Fibroblast of the conjunctiva (primary cell): ENCODE data around the gene DGLUCY.
"Not testable (repeated sequence)": the region's sequence is repeated elsewhere in the genome, so short reads cannot be mapped to it uniquely, and the experiment has no call there.

Source experiments
- DNase-seq: peaks from one replicate; pipeline ENCODE4 v3.0.0-alpha.2; 2010; ENCODE audit warnings: low read depth

The DGLUCY gene

GRCh38 chr14:91216731-91217226 lies 102.9 kb downstream of the DGLUCY start:
- DNase-seq: no peak

GRCh38 chr14:91218014-91218413 lies 104.1 kb downstream of the DGLUCY start:
- no peak for DNase-seq

DNA sequence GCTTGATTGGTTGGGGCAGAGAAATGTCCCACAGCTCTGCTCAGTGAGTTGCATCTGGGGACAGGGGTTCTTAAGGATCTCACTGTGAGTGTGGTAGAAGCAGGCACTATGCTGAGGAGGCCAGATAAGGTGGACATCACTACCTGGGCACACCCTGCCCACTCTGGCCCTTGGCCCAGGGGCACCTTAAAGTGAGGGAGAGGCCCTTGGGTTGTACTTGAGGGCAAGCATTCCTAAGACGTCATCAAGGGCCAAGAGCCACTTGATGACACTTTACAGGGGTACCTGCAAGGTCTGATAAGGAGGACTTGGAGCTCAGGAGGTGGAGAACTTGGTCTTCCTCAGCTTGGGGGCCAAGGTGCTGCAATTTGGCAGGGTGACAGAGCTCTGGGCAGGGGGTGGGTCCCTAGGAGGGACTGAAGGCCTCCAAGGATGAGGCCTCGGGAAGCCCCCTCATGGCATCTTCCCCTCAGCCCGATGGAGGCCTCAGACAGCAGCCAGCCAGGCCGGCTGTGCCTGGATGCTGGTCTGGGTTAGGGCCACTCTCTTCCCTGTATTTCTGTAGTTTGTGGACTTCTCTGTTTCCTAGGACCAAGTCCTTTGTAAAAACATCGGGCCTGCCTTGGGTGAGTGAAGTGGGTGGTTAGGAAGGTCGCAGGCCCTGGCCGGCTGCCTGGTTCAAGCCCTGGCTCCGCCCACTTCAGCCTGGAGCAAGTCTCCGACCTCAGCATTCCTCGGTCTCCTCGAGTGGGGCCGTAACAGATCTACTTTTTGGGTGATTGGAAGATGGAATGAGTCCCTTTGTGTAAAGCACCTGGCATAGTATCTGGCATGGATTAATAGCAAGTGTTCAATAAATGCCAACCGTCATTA lies 105.9 kb downstream of the DGLUCY start:
- DNase-seq: no peak

DNA sequence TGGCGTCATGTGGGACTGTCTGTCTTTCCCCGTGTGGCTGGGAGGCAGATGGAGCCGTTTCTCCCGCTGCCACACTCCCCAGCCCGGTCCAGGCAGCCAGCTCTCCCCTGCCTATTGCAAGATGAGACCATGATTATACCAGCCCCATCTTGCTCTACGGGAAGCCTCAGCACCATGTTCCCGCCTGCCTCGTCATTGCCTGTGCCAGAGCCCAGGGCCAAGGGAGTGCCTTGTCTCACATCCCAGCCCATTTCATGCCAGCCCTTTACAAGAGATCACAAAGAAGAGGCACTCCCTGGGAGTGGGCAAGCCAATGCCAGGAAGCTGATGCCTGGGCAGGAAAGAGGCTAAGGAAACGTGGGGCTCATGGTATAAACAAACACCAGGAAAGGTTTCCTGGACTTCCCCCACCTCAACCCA lies 106.7 kb downstream of the DGLUCY start:
- no peak for DNase-seq

DNA sequence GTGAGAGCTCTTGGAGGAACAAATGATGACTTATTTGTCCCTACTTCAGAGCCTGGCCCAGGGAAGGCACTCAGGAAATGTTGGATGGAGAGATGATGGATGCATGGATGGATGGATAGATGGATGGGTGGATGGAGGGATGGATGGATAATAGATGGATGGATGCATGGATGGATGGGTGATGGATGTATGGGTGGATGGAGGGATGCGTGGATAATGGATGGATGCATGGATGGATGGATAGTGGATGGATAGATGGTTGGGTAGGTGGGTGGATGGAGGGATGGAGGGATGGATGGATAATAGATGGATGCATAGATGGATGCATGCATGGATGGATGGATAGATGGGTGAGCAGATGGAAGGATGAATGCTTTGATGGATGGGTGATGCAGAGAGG lies 107.4 kb downstream of the DGLUCY start:
- no peak for DNase-seq

GRCh38 chr14:91223028-91223783 lies 109.3 kb downstream of the DGLUCY start:
- DNase-seq: no peak

GRCh38 chr14:91225025-91225424 lies 111.2 kb downstream of the DGLUCY start:
- DNase-seq: no peak

DNA sequence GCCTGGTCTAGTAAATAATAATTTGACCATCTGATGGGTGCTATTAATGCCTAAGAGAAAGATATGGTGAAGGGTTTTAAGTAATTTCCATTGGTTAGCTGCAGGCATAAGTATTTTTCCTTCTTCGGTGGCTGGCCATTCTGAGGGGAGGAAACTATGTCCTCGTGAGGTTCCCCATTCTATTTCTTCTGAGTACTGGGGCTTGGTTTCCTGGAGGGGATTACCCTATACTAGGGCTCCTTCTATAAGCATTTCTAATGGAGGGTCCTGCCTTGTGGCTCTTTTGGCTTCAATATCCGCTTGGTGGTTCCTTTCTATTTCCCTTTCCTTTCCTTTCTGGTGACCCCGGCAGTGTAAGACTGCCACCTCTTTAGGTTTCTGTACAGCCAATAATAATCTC lies 112.5 kb downstream of the DGLUCY start:
- not testable (repeated sequence) for DNase-seq

GRCh38 chr14:91227183-91227628 lies 113.3 kb downstream of the DGLUCY start:
- DNase-seq: no peak

DNA sequence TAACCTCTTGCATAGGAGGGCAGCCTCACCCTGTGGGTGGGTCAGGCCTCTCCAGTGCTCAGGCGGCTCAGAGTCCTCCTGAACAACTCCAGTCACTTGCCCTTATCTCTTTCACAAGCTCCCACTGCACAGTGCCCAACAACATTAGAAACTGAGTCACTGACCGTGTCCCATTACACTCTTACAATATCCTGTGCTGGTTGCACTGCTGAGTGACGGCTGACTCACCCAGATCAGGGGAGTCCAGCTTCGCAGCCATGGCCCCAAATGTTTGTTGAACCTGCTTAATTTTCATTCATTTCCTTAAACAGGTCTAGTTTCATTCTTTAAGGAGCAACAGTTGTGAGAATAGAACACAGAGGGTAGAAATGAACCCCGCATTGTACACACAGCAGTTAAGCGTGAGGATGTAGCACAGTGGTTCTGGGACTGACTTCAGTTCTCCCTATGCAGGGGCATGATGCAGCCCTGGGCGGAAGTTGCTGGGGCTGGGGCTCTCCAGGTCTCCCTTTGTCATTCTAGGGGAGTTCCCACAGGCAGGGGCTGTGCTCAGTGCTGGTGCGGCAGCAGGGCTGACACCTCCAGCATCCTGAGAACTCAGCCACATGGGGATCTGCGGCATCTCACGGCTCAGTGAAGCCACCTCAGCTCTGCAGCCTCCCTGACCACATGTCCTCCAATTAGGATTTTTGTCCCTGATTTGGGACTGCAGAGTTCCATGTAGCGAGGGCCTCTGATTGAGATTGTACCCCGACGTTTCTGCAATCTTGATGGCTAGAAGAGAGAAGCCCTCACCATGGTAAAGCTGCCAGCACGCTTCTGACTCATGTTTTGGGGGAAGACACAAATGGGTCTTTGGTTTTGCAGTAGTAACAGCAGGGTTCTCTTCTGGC lies 114.5 kb downstream of the DGLUCY start:
- DNase-seq: no peak

GRCh38 chr14:91229005-91229382 lies 115.1 kb downstream of the DGLUCY start:
- DNase-seq: no peak

- DNase-seq: no peak
Measured at GRCh38 chr14:91229743-91230200, 115.9 kb downstream of the DGLUCY start.

DNA sequence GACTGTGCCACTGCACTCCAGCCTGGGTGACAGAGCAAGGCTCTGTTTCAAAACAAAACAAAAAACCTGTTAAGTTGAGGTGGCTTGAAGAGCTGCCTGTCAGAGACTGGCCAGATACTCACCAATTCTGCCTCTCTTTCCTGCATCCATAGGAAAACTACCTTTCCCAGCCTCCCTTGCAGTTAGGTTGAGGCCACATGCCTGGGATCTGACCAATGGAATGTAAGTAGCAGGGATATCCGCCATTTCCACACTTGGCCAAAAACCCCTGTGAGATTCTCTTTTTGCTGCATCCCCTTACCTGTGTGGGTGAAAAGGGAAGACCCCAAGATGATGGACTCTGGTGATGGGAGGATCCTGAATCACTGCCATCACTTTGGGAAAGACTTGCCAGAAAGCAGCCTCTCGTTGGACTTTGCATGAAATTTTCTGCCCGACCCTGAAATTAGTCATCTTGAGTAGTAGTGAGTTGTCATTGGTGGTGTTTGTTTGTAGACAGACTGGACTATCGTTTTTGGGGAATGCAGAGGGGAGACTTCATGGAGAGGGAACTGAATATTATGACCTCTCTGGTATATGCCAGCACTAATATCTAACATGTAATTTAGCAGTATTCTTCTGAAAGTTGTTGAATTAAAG lies 116.6 kb downstream of the DGLUCY start:
- no peak for DNase-seq

- DNase-seq: no peak
Measured at GRCh38 chr14:91231446-91231845, 117.6 kb downstream of the DGLUCY start.

DNA sequence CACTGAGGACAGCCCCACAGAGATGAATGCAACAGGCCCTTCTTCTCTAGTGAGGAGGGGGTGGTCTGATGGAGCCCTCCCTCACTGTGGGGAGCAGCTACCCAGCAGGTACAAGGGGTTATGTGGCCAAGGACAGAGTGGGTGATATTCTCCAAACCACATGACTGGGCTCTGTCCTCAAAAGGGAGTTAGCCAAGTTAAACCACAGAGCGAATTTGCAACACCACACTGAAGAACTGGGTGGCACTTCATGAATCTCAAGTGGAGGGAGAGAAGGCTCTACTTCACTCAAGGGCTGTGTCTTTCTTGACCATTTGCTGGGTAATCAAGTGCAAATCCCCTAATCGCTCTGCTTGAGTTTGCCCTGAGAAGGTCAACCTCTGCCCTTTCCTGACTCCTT lies 118.2 kb downstream of the DGLUCY start:
- DNase-seq: no peak

DNA sequence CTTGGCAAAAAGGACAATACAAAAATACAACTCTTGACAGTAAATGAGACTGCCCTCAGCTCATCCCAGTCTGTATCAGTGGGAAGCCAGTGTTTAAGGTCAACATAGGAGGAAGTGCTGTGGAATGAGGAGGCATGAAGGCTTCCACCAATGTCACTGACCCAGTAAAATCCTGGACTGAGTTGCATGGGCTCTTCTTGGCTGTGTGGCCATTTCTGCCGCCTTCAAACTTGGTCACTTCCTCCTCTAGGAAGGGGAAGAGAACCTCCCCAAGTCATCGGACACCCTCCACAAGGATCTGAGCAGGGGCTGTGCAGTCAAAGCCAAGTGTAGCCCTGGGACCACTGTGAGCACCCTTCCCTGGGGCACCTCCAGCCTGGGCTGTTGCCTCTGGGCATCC lies 118.7 kb downstream of the DGLUCY start:
- no peak for DNase-seq

DNA sequence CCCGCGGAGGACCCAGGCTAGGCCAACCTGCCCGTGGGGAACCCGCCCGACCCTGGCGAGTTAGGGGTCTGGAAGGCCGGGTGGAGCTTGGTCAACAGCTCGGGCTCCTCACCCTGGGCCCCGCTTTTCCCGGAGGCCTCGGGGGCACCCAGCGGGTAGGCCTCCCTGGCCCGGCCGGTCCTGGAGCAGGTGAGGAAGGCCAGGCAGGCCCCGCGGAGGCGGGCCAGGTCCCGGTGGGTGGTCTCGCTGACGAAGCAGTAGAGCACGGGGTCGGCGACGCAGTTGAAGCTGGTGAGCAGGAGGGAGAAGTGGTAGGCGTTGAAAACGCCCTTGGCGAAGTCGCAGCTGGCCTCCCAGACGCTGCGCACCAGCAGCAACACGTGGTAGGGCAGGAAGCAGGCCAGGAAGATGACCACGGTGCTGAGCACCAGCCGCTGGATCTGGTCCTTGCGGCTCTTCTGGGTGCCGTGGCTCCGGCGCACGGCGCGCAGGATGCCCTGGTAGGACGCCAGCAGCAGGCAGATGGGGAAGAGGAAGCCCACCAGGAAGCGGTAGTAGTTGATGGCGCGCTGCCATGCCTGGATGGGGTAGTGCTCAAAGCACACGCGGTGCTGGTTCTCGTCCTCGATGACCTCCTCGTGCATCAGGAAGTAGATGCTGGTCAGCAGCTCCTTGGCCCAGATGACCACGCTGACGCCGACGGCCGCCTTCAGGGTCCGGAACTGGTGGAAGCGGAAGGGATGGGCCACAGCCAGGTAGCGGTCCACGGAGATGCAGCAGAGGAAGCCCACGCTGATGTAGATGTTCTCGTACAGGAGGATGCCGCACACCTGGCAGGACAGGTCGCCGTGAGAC lies 120.3 kb downstream of the DGLUCY start:
- DNase-seq: no peak

GRCh38 chr14:91234791-91235114 lies 120.9 kb downstream of the DGLUCY start:
- DNase-seq: no peak

DNA sequence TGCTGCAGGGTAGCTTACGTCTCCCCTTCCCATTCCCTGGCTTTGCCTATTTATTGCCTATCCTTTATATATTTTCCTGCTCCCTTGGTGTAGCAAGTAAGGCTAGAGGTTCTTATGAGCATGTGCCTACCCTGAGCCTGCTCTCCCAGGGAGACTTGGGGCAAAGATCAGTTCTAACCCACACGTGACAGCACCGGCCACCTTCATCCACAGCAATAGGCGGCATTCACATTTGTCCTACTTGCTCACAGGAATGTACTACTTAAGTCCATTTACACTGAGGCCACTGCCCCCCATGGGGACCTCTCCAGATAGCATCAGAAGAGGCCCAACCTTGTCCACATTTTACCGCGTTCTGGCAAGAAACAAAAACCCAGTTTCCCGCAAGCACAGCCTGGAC lies 122.0 kb downstream of the DGLUCY start:
- DNase-seq: no peak

DNA sequence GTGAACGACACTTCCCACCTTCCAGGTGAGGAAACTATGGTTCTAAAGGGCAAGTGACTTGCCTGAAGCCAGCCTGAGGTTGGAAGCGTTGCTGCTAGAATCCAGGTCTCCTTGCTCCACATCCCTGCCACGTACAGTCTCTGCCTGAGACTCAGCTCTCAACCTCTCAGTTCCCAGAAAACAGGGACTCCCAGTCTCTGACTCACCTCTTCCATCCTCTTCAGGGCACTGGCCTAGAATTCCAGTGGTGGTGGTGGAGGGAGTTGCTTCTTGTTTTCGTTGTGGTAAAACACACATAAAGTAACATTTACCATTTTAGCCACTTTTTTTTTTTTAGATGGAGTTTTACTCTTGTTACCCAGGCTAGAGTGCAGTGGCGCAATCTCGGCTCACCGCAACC lies 123.3 kb downstream of the DGLUCY start:
- DNase-seq: no peak

GRCh38 chr14:91238085-91238484 lies 124.2 kb downstream of the DGLUCY start:
- no peak for DNase-seq
